NCI-H1417 treated with DMSO at 0.1 percent for 48 hours (cell line): ENCODE measurements around the gene SOX12.
"Not testable (repeated sequence)": the region's sequence is repeated elsewhere in the genome, so short reads cannot be mapped to it uniquely, and the experiment has no call there.

ENCODE experiments used
- DNase-seq: peaks from one replicate; lab custom pipeline; 2025; lab: John Stamatoyannopoulos, UW

Gene SOX12

GRCh38 chr20:328975-329695, 3.8 kb downstream of the SOX12 start:
- DNase-seq = no peak

- DNase-seq = no peak
Observed at GRCh38 chr20:329851-330232, 4.5 kb downstream of the SOX12 start.

DNA sequence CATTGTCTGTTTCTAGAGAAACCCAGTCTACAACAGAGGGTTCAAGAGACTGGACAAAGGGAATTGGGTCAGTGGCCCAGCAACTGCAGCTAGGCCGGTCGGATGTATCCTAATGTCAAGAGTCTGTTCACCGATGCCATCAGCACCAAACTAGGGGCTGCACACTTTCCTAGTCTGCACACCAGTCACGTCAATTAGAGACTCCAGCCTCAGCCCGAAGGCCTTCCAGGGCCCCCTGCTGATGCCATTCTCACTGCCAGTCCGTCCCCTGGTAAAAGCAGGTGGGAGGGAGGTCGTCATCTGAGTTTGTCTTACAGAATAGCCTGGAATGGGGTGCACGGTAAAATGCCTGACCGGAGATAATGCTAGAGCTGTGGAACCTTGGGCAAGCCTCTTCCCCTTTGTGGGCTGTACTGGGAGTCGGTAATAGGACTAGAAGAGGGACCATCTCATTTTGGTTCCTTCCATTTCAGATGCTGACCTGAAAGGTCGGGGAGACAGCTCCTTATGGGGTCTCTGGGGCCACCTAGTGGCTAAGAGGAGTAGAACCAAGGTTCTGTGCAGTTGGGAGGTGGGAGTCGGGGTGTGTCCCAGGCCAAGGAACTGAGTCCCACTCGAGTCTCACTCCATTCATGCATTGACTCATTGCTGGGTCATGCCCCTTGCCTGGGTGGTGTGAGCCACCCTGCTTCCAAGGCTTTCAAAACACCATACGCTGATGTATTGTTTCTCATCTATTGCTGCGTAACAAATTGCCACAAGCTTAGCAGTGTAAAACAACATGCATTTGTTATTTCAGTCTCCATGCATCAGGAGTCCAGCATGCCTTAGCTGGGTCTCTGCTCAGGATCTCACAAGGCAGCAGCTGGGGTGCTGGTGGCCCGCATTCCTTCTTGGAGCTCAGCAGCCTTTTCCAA, 5.1 kb downstream of the SOX12 start:
- peak; percentile 15 for DNase-seq

DNA sequence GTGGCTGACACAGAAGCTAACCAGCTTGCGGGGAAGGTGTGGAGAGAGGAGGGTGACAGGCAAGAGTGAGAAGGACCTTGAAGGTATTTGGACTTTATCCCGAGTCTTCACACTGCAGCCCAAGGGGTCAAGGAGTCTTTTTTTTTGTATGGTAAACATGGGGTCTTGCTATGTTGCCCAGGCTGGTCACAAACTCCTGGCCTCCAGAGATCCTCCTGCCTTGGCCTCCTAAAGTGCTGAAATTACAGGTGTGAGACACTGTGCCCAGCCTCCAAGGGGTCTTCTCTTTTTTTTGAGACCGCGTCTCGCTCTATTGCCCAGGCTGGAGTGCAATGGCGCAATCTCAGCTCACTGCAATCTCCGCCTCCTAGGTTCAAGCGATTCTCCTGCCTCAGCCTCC, 9.2 kb downstream of the SOX12 start:
- no peak for DNase-seq

DNA sequence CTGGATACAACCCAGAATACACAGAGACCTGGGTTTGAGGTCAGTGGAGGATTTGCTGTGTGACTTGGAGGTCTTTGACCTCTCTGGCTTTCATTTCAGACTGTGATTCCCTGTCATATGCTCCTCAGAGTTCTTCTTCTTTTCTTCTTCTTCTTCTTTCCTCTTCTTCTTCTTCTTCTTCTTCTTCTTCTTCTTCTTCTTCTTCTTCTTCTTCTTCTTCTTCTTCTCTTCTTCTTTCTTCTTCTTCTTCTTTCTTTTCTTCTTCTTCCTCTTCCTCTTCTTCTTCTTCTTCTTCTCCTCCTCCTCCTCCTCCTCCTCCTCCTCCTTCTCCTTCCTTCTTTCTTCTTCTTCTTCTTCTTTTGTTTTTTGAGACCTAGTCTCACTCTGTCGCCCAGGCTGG, 10.7 kb downstream of the SOX12 start:
- not testable (repeated sequence) for DNase-seq

DNA sequence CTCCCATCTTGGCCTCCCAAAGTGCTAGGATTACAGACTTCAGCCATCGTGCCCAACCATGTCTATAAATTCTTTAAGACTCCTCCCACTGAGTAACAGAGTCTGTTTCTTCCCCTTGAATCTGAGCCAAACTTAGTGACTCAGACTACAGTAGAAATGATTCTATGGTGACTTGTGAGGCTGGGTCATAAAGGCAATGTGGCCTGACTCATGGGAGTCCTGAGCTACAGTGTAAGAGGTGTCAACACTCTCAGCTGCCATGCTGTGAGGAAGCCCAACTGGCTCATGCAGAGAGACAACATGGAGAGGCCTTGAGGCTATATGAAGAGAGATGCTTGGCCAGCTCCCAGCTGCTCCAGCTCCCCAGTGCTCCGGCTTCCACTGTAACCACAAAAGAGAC, 16.3 kb downstream of the SOX12 start:
- no peak for DNase-seq

DNA sequence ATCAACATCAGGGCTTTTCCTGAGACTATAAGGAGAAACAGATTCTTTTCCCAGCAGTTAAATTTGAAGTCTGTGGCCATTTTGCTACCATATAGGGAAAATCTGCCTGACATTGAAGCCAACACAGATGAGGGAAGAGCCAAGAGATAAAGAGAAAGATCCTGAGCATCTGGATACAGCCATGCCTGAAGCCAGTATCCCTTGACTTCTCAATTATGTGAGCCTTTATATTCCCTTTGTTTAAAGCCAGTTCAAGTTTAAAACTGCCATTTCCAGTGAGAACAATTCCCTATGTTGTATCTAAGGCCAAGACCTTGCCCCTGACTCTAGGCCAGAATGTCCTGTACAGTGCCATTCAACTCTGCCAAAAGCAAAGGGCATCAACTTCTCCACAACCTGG, 17.8 kb downstream of the SOX12 start:
- no peak for DNase-seq

- no peak for DNase-seq
Observed at GRCh38 chr20:346033-346639, 20.8 kb downstream of the SOX12 start.

- DNase-seq = peak; percentile 11
Observed at GRCh38 chr20:346640-347316, 21.4 kb downstream of the SOX12 start, which contains the start of gene NRSN2. NRSN2 (plus strand) TSS chr20:347111; CDS start chr20:349644, 2,533 bp downstream.

DNA sequence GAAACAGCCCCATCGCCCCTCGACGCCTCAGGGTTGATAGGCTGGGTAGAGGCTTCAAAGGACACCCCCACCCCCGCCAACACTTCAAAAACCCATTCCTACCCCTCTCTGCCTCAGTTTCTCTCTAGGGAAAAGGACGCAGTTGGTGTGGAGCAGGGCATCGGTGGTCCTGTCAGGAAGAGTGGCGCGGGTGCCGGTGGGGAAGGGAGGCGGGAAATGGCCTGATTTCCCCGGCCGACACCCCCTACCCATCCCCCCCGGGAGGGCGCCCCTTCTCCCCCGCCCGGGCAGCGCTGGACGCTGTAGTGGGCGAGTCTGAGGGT, 21.9 kb downstream of the SOX12 start:
- no peak for DNase-seq

DNA sequence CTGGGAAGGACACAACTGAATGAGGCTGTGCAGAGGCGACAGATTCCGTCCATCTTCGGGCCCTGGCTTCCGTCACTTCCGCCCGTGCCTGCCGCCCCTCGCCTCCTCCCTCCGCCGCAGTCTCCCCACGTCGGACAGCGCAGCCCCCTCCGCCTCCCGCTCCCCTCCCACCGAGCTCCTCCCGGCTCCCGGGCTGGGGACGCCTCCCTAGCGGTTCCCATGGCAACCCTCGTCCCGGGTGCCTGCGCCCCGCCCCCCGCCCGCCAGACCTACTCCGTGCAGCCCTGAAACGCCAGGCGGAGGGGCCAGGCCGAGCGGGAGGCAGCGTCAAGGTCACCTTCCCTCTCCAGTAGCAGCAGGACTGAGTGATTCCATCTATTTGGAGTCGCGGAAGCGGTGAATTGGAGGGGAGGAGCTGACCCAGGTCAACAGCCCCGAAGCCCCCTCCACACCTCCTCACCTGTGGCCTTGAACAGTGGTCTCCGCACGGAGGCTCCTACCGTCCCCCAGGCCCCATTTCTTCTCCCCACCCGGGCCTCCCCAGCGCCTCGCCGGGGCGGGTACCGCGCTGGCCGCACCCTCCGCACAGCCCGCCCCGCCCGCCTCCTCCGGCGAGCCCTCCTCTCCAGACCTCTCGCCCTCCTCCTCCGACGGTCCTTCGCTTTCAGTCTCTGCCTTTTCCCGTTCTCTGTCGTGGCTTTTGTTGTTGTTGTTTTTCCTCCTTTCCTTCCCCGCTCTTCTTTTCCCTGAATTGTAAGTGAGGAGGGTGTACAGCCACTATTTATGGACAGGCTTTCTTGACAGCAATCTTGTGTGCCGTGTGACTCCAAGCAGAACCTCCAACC, 22.5 kb downstream of the SOX12 start:
- peak; percentile 83 for DNase-seq

DNA sequence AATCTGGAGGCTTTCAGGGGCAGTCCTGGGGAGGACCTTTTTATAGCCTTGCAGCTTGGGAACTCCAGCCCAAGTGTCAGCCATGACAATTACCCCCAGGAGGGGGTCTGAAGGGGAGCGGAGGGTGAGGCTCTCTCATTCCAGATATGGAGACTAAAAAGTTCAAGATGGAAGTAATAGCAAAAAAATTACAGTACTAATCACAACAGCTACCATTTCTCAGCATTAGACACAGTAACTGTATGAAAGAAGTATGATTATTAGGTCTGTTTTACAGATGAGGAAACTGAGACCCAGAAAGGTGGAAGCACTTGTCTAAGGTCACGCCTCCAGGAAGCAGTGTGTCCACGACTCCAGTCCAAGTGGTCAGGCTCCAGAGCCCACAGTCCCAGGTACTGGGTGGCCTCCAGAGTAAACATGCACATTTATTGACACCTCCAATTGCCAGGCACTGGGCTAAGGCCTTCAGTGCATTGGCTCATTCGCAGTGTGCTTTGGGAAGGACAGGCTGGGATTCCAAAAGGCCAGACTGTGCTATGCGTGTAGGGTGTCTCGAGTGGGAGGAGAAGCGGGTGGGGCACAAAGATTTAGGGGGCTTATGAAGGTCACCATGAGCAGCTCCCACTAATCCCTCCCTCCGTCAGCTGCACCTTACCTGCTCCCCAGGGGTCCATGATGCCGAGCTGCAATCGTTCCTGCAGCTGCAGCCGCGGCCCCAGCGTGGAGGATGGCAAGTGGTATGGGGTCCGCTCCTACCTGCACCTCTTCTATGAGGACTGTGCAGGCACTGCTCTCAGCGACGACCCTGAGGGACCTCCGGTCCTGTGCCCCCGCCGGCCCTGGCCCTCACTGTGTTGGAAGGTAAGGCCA, 23.9 kb downstream of the SOX12 start:
- DNase-seq = no peak

DNA sequence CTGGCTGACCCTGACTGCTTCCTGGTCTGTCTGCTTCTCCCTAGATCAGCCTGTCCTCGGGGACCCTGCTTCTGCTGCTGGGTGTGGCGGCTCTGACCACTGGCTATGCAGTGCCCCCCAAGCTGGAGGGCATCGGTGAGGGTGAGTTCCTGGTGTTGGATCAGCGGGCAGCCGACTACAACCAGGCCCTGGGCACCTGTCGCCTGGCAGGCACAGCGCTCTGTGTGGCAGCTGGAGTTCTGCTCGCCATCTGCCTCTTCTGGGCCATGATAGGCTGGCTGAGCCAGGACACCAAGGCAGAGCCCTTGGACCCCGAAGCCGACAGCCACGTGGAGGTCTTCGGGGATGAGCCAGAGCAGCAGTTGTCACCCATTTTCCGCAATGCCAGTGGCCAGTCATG, 27.8 kb downstream of the SOX12 start:
- no peak for DNase-seq

- peak; percentile 32 for DNase-seq
Observed at GRCh38 chr20:354298-354977, 29.1 kb downstream of the SOX12 start.

DNA sequence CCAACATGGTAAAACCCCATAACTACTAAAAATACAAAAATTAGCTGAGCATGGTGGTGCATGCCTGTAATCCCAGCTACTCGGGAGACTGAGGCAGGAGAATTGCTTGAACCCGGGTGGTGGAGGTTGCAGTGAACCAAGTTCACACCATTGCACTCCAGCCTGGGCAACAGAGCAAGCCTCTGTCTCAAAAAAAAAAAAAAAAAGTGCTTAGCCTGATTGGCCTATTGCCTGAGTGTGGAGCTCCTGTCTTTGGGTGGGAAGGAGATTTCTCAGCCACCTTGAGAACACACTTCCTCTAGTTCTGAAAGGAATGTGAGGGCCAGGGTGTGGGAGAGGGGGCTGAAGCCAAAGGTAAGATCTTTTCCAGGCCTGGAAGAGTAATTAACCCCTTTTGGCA, 30.8 kb downstream of the SOX12 start:
- DNase-seq = not testable (repeated sequence)

DNA sequence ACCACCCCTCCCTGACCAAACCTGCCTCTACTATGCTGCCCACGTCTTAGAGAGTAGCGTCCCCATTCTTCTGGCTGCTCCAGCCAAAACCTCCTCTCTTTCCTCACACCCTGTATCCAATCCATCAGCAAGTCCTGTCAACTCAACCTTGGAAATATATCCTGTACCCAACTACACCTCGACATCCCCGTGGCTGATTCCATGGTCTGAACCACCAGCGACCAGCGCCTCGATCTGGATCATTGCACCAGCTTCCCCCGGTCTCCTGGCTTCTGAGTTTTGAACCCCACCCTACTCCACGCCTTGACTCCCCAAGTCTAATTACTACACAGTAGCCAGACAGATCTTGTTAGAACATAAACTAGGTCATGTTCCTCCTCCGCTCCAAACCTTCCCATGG, 31.4 kb downstream of the SOX12 start:
- DNase-seq = no peak

GRCh38 chr20:358891-359555, 33.7 kb downstream of the SOX12 start:
- DNase-seq = no peak

- no peak for DNase-seq
Observed at GRCh38 chr20:361561-361960, 36.2 kb downstream of the SOX12 start.
